H1 (cell line): ENCODE measurements around the gene PSMA2. TPM values are rescaled to one million over a fixed set of nuclear protein-coding genes. Genes with fewer than 3 reads are reported as not detected.

Experiments used
- CTCF ChIA-PET: fragments of 300-600 bp; sonication (Branson Sonifier 250); formaldehyde crosslinking; loops from one replicate; lab custom pipeline; 2021; ENCODE audit not compliant: partially characterized antibody; lab: Charles Lee
- POLR2A ChIA-PET: fragments of 300-600 bp; sonication (Branson Sonifier 250); formaldehyde crosslinking; loops from one replicate; lab custom pipeline; 2021; ENCODE audit warnings: inconsistent platforms; ENCODE audit not compliant: partially characterized antibody; lab: Charles Lee
- DNase-seq, 2 experiments: peaks; one replicate each; pipeline versions ENCODE4 v3.0.0 to v3.0.0-alpha.2; 2010 to 2022; ENCODE audit warnings: low spot score in 2 of 2, low read depth in 1 of 2, mixed read lengths in 1 of 2
- FAIRE-seq: peaks from 2 replicates; lab custom pipeline; 2011; peaks lifted over from hg19 to GRCh38; lab: Jason Lieb, UNC
- H2AFZ ChIP-seq: 2 replicates; pipeline ENCODE4 v1.8.1; 2012; ENCODE audit warnings: low read length, inconsistent platforms
- H2AK5ac ChIP-seq: 2 replicates; pipeline ENCODE4 v1.6.1; 2013; ENCODE audit warnings: low read depth, low read length
- H2BK120ac ChIP-seq: replicated peaks from 2 replicates; pipeline ENCODE3; 2013; ENCODE audit warnings: low read depth, low read length, inconsistent platforms
- H2BK12ac ChIP-seq: 2 replicates; pipeline ENCODE4 v1.6.1; 2013; ENCODE audit warnings: low read depth, low read length
- H2BK15ac ChIP-seq: 2 replicates; pipeline ENCODE4 v1.6.1; 2013; ENCODE audit warnings: low read length
- H2BK20ac ChIP-seq: 2 replicates; pipeline ENCODE4 v1.6.1; 2013; ENCODE audit warnings: low read length
- H2BK5ac ChIP-seq: 2 replicates; pipeline ENCODE4 v1.6.1; 2013; ENCODE audit warnings: low read depth, low read length
- H3K14ac ChIP-seq: 2 replicates; pipeline ENCODE4 v1.6.1; 2013; ENCODE audit warnings: inconsistent platforms; ENCODE audit not compliant: insufficient read length
- H3K18ac ChIP-seq: 2 replicates; pipeline ENCODE4 v1.6.1; 2013; ENCODE audit warnings: low read length; ENCODE audit errors: extremely low read depth
- H3K23ac ChIP-seq: 2 replicates; pipeline ENCODE4 v1.6.1; 2013; ENCODE audit warnings: inconsistent platforms; ENCODE audit not compliant: insufficient read length
- H3K23me2 ChIP-seq: 2 replicates; pipeline ENCODE4 v1.6.1; 2013; ENCODE audit warnings: low read depth, low read length
- H3K27ac ChIP-seq: 2 replicates; pipeline ENCODE4 v1.6.1; 2011; ENCODE audit warnings: low read depth, low read length, inconsistent platforms
- H3K27me3 ChIP-seq, 4 experiments: replicated peaks in 1 of 4; 1 replicate in 1 of 4; 2 replicates in 3 of 4; pipeline versions ENCODE4 v1.6.1 to v1.8.1; 2011 to 2013; ENCODE audit warnings: low read length in 3 of 4, mild to moderate bottlenecking in 3 of 4, inconsistent platforms in 2 of 4, mixed read lengths in 2 of 4, moderate library complexity in 1 of 4; ENCODE audit not compliant: control insufficient read depth in 3 of 4, insufficient read depth in 3 of 4; ENCODE audit errors: extremely low read depth in 1 of 4
- H3K36me3 ChIP-seq, 4 experiments: 2 replicates each; pipeline versions ENCODE4 v1.6.1 to v1.8.1; 2011 to 2013; ENCODE audit warnings: mild to moderate bottlenecking in 4 of 4, low read length in 3 of 4, moderate library complexity in 2 of 4, control low read depth in 1 of 4, inconsistent platforms in 1 of 4; ENCODE audit not compliant: insufficient read depth in 4 of 4, control insufficient read depth in 2 of 4
- H3K4ac ChIP-seq: replicated peaks from 2 replicates; pipeline ENCODE3; 2013; ENCODE audit warnings: low read length, low read depth, mixed read lengths, inconsistent platforms; ENCODE audit not compliant: insufficient read length
- H3K4me1 ChIP-seq, 4 experiments: replicated peaks in 1 of 4; 1 replicate in 1 of 4; 2 replicates in 3 of 4; pipeline versions ENCODE4 v1.6.1 to v1.8.1; 2011 to 2013; ENCODE audit warnings: low read length in 3 of 4, inconsistent platforms in 2 of 4, mixed read lengths in 1 of 4; ENCODE audit not compliant: insufficient read depth in 4 of 4, control insufficient read depth in 3 of 4
- H3K4me2 ChIP-seq, 2 experiments: 2 replicates each; pipeline versions ENCODE4 v1.6.1 to v1.8.1; 2011 to 2013; ENCODE audit warnings: low read depth in 2 of 2, low read length in 2 of 2, control low read depth in 1 of 2, inconsistent platforms in 1 of 2, mild to moderate bottlenecking in 1 of 2; ENCODE audit not compliant: insufficient read depth in 1 of 2
- H3K4me3 ChIP-seq, 4 experiments: fragments of 200-600, 300-600 bp in 1 of 4; sonication (generic), shearing (Covaris generic), sonication (Bioruptor Twin) in 1 of 4; 2 replicates each; pipeline versions ENCODE4 v1.5.1 to v1.8.1; 2011 to 2016; ENCODE audit warnings: low read length in 4 of 4, low read depth in 3 of 4, control low read depth in 2 of 4, inconsistent platforms in 2 of 4, mild to moderate bottlenecking in 2 of 4, mixed read lengths in 1 of 4, moderate library complexity in 1 of 4; ENCODE audit not compliant: insufficient read depth in 2 of 4; ENCODE audit errors: extremely low read depth in 1 of 4
- H3K56ac ChIP-seq: replicated peaks from 2 replicates; pipeline ENCODE3; 2013; ENCODE audit warnings: low read depth, mild to moderate bottlenecking, mixed read lengths, low read length, inconsistent platforms; ENCODE audit not compliant: insufficient read length
- H3K79me1 ChIP-seq: 2 replicates; pipeline ENCODE4 v1.6.1; 2013; ENCODE audit warnings: low read depth, low read length, control low read depth
- H3K79me2 ChIP-seq, 2 experiments: 2 replicates each; pipeline versions ENCODE4 v1.6.1 to v1.8.1; 2012 to 2013; ENCODE audit warnings: low read length in 2 of 2, mild to moderate bottlenecking in 2 of 2, inconsistent platforms in 1 of 2; ENCODE audit not compliant: insufficient read depth in 2 of 2, control insufficient read depth in 1 of 2
- H3K9ac ChIP-seq, 4 experiments: replicated peaks in 1 of 4; 1 replicate in 1 of 4; 2 replicates in 3 of 4; pipeline versions ENCODE4 v1.6.1 to v1.8.1; 2011 to 2013; ENCODE audit warnings: low read depth in 3 of 4, low read length in 3 of 4, control low read depth in 2 of 4, mild to moderate bottlenecking in 2 of 4, moderate library complexity in 2 of 4, inconsistent platforms in 1 of 4; ENCODE audit errors: extremely low read depth in 1 of 4
- H3K9me3 ChIP-seq, 2 experiments: 2 replicates each; pipeline versions ENCODE4 v1.6.1 to v1.8.1; 2012 to 2013; ENCODE audit warnings: mild to moderate bottlenecking in 2 of 2, moderate library complexity in 2 of 2, control low read depth in 1 of 2, inconsistent platforms in 1 of 2, low read depth in 1 of 2, low read length in 1 of 2, mixed read lengths in 1 of 2; ENCODE audit not compliant: insufficient read depth in 2 of 2
- H4K20me1 ChIP-seq, 2 experiments: replicated peaks in 1 of 2; 2 replicates each; pipeline versions ENCODE3 to v1.8.1; 2011 to 2013; ENCODE audit warnings: inconsistent platforms in 2 of 2, low read length in 2 of 2, mild to moderate bottlenecking in 1 of 2; ENCODE audit not compliant: insufficient read depth in 2 of 2, control insufficient read depth in 1 of 2
- H4K5ac ChIP-seq: 2 replicates; pipeline ENCODE4 v1.6.1; 2013; ENCODE audit warnings: low read length, low read depth, mixed read lengths, inconsistent platforms; ENCODE audit not compliant: insufficient read length
- H4K8ac ChIP-seq: 2 replicates; pipeline ENCODE4 v1.8.0; 2013; ENCODE audit warnings: mild to moderate bottlenecking, moderate library complexity, low read length, inconsistent platforms; ENCODE audit not compliant: insufficient read depth; ENCODE audit errors: extremely low read depth
- H4K91ac ChIP-seq: replicated peaks from 2 replicates; pipeline ENCODE3; 2013; ENCODE audit warnings: low read length, mixed read lengths, inconsistent platforms; ENCODE audit not compliant: insufficient read length
- ASH2L ChIP-seq: fragments of 200-600, 300-600 bp; sonication (generic); IDR thresholded peaks from one replicate; pipeline ENCODE4 v1.7.1; 2017; ENCODE audit warnings: low read length
- CBX5 ChIP-seq: fragments of 300-800, 300-1000 bp; sonication (generic); IDR thresholded peaks from 2 replicates; pipeline ENCODE4 v1.7.1; 2016; ENCODE audit warnings: antibody characterized with exemption, low read length, low read depth
- CHD1 ChIP-seq: IDR thresholded peaks from 2 replicates; pipeline ENCODE4 v1.6.1; 2012; ENCODE audit warnings: low read depth, low read length, improper control_type of control experiment
- EGR1 ChIP-seq: IDR thresholded peaks from 2 replicates; pipeline ENCODE4 v1.6.1; 2011; ENCODE audit warnings: low read depth, low read length, borderline replicate concordance
- EZH2 ChIP-seq: fragments of 200-600 bp; sonication (generic); IDR thresholded peaks from 2 replicates; pipeline ENCODE4 v1.7.1; 2012; ENCODE audit warnings: low read depth, mild to moderate bottlenecking, moderate library complexity, low read length, inconsistent platforms; ENCODE audit not compliant: severe bottlenecking
- JUN ChIP-seq: IDR thresholded peaks from 2 replicates; pipeline ENCODE4 v1.6.1; 2011; ENCODE audit warnings: low read depth, mild to moderate bottlenecking, improper control_type of control experiment, low read length
- NRF1 ChIP-seq: IDR thresholded peaks from 2 replicates; pipeline ENCODE4 v1.6.1; 2011; ENCODE audit warnings: mild to moderate bottlenecking, low read depth, low read length, improper control_type of control experiment
- POLR2A ChIP-seq, 2 experiments: IDR thresholded peaks; 1 replicate in 1 of 2; 2 replicates in 1 of 2; pipeline ENCODE4 v1.6.1; 2011; ENCODE audit warnings: low read depth in 2 of 2, low read length in 2 of 2, mild to moderate bottlenecking in 2 of 2; ENCODE audit errors: control extremely low read depth in 1 of 2
- POU5F1 ChIP-seq: IDR thresholded peaks from 2 replicates; pipeline ENCODE4 v1.6.1; 2011; ENCODE audit warnings: low read depth, mild to moderate bottlenecking, low read length, moderate library complexity
- SIRT6 ChIP-seq: IDR thresholded peaks from one replicate; pipeline ENCODE4 v1.7.1; 2012; ENCODE audit warnings: low read length, inconsistent platforms
- SP1 ChIP-seq: IDR thresholded peaks from 2 replicates; pipeline ENCODE4 v1.6.1; 2011; ENCODE audit warnings: low read depth, low read length
- SP4 ChIP-seq: IDR thresholded peaks from 2 replicates; pipeline ENCODE4 v1.6.1; 2012; ENCODE audit warnings: low read length, inconsistent platforms
- TCF12 ChIP-seq: IDR thresholded peaks from 2 replicates; pipeline ENCODE4 v1.6.1; 2011; ENCODE audit warnings: low read depth, mild to moderate bottlenecking, low read length
- TEAD4 ChIP-seq: IDR thresholded peaks from 2 replicates; pipeline ENCODE4 v1.6.1; 2012; ENCODE audit warnings: low read depth, low read length, inconsistent platforms, mixed read lengths
- WGBS, 2 experiments: shearing (Covaris generic) in 1 of 2; methylation state at CpG; one replicate each; pipeline versions ENCODE4 v1.1.6 to v1.1.7; 2013 to 2015; ENCODE audit warnings: low lambda C conversion rate in 2 of 2, mixed read lengths in 2 of 2, inconsistent platforms in 1 of 2, low coverage in 1 of 2, missing lambda C conversion rate in 1 of 2; ENCODE audit not compliant: insufficient replicate concordance in 2 of 2, insufficient coverage in 1 of 2, insufficient read length in 1 of 2; ENCODE audit errors: extremely low coverage in 1 of 2, missing lambda C conversion rate in 1 of 2; 5-methylcytosine and 5-hydroxymethylcytosine counted together
- polyA plus RNA-seq, 7 experiments: library from polyadenylated mRNA; depleted of rRNA in 3 of 7; stranded (reverse) in 5 of 7; unstranded in 2 of 7; fragments of >200 nt in 5 of 7; fragments of 200-250 nt in 2 of 7; gene quantifications; 1 replicate in 5 of 7; 2 replicates in 1 of 7; 4 replicates in 1 of 7; pipeline versions ENCODE4 v1.2.1 to v1.2.3, GENCODE V29; 2011 to 2013; ENCODE audit warnings: missing spikeins in 2 of 7, mixed read lengths in 2 of 7
- total RNA-seq: library from RNA; stranded (reverse); fragmentation: NEBNext Ultra II Directional; extraction: Animal tissue kit (Norgen Biotek cat#: 25700); gene quantifications from 2 replicates; pipeline ENCODE4 v1.2.1, GENCODE V29; 2021
- TF ChIP-seq, protein P1 (sequence below): IDR thresholded peaks from 2 replicates; pipeline ENCODE4 v1.6.1; 2012; ENCODE audit warnings: inconsistent platforms
- TF ChIP-seq, protein P2 (sequence below): IDR thresholded peaks from 2 replicates; pipeline ENCODE4 v1.6.1; 2011; ENCODE audit warnings: low read depth, mild to moderate bottlenecking, low read length; ENCODE audit not compliant: insufficient read depth

The PSMA2 gene
- total and polyA plus RNA-seq, 2 of the 8 experiments (the other 6 are each of a cell fraction or from before 2014, with no cell fraction given), result 211 to 259 TPM

DNA sequence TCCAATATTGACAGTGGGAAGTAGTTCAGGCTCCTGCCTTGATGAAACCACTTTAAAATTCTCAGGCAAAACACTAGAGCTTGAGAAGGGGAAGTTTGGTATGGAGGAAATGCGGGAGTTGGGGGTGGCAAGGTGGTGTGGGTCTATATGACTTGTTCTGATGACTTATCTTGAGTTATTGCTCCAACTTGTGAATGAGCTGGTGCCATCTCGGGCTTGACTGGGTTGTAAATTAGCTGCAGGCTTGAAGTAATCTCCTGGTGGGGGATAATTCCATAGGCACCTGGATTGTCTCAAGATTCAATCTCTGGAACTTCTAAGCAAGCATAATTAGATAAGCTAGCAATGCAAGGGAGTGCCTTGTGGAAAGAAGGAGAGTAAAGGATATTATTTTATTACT is 29.2 kb upstream of the PSMA2 start:
- Histone ChIP-seq H2BK12ac (no peak overlapping the region), H2AK5ac (no peak overlapping the region), H3K4ac (no peak overlapping the region), H3K4me1 (peaks cover 0 to 3% (median under 1%) of the 10 kb centered on the region in 4 experiments; a peak in 1 of 7 replicates), H4K20me1 (no peaks in the 10 kb centered on the region), H3K18ac (no peak overlapping the region), H3K4me3 (no peak overlapping the region), H3K23ac (no peak overlapping the region), H4K91ac (no peak overlapping the region), H3K9me3 (peaks cover 9 to 22% of the 10 kb centered on the region in 2 experiments; a peak in 3 of 4 replicates), H4K5ac (no peak overlapping the region), H2BK120ac (no peak overlapping the region), H2BK20ac (no peak overlapping the region), H3K14ac (no peak overlapping the region), H2BK5ac (no peak overlapping the region), H3K27ac (no peak overlapping the region), H3K36me3 (no peaks in the 10 kb centered on the region; a peak in 1 of 8 replicates), H2BK15ac (no peak overlapping the region), H2AFZ (no peak overlapping the region), H3K79me1 (no peaks in the 10 kb centered on the region), H3K56ac (no peak overlapping the region), H3K9ac (no peak overlapping the region), H4K8ac (no peak overlapping the region), H3K79me2 (no peaks in the 10 kb centered on the region), H3K23me2 (peaks cover 2% of the 10 kb centered on the region; the same call in 1 of the 2 replicates), H3K4me2 (no peak overlapping the region), H3K27me3 (no peaks in the 10 kb centered on the region)
- WGBS, 2 experiments, result 94% methylated on average over 2 of the region's 2 CpGs; no CpG with 5 or more reads in 1 of the 2 experiments
- no peak for DNase-seq
- ChIA-PET CTCF (interaction anchor here (1.2 to 4.1 kb wide), 3 partner anchors 15 to 22 kb away, joined by 3 to 22 read pairs (median 11); no protein-coding TSS in a partner anchor), POLR2A (interaction anchor here (1.3 kb wide), 1 partner anchor 49 kb away, joined by 3 read pairs; the partner anchor contains the start of gene C7orf25)
- FAIRE-seq, result no peak
- TF ChIP-seq SIRT6 (no peak), CBX5 (no peak), SP1 (no peak), EZH2 (no peak), CHD1 (no peak), NRF1 (no peak), JUN (no peak), EGR1 (no peak), TEAD4 (no peak), POU5F1 (no peak), TCF12 (no peak), POLR2A (IDR thresholded peaks at IDR 0.05; ENCODE audit: control extremely low read depth in 1 of 2, low read depth in 2 of 2, low read length in 2 of 2) (no peak), ASH2L (no peak), SP4 (no peak)
- TF ChIP-seq, protein P1, sequence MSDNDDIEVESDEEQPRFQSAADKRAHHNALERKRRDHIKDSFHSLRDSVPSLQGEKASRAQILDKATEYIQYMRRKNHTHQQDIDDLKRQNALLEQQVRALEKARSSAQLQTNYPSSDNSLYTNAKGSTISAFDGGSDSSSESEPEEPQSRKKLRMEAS, result no peak
- TF ChIP-seq, protein P2, sequence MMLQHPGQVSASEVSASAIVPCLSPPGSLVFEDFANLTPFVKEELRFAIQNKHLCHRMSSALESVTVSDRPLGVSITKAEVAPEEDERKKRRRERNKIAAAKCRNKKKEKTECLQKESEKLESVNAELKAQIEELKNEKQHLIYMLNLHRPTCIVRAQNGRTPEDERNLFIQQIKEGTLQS, result no peak
